Non-pigmented ciliary epithelial cell (primary cell): Measurements from ENCODE around the gene NME5.
"Not testable (repeated sequence)": the region's sequence is repeated elsewhere in the genome, so short reads cannot be mapped to it uniquely, and the experiment has no call there.

Experiments
- DNase-seq: peaks from one replicate; pipeline ENCODE4 v3.0.0-alpha.2; 2010; ENCODE audit warnings: low read depth

NME5 gene

GRCh38 chr5:138077064-138077696 is 62.0 kb downstream of the NME5 start:
- DNase-seq, result peak; percentile 26

DNA sequence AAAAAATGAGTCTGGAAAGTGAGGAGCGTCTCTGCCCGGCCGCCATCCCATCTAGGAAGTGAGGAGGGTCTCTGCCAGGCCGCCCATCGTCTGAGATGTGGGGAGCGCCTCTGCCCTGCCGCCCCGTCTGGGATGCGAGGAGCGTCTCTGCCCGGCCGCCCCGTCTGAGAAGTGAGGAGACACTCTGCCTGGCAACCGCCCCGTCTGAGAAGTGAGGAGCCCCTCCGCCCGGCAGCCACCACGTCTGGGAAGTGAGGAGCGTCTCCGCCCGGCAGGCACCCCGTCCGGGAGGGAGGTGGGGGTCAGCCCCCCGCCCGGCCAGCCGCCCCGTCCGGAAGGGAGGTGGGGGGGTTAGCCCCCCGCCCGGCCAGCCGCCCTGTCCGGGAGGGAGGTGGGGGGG is 69.2 kb downstream of the NME5 start:
- DNase-seq, result not testable (repeated sequence)

DNA sequence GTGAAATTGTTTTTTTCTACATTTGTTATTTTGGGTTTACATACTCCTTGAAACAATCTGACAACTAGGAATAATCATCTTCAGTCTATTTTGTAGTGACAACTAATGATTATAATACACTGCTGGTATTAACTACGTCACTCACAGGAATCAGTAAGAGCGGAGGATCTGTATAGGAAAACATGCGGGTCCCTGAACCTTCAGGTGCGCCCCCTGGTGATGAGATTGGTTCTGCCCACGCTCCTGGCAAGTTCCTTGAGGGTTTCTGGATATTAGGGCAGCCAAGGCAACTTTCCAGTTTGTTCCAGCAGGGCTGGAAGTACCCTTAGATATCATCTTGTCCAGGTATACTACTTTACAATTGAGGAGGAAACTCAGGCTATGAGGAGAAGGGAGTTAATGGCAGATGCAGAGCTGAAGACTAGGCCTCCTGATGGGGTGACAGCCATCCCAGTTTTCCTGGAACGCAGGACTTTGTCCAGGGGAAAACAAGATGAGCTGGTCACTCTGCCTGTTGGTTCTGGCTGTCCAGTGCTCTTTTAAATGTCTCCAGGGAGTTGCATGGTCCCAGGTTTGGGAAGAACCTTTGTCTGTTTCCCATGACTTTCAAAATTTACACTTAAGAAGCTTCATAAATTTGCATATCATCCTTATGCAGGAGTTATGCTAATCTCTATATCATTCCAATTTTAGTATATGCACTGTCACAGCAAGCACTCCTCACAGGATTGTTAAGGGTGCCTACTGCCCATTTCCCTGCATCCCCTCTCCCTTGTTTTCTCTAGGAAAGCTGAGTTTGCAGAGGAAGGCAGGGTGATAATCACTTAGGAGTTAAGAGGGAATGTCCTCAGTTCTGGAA is 70.3 kb downstream of the NME5 start:
- DNase-seq, result peak; percentile 19

- no peak for DNase-seq
Observed at GRCh38 chr5:138067945-138068344, 71.3 kb downstream of the NME5 start.
